ENCODE data around the gene TOM1L1. TPM values are rescaled to one million over a fixed set of nuclear protein-coding genes. Genes with fewer than 3 reads are reported as not detected.
"Not testable (repeated sequence)": the region's sequence is repeated elsewhere in the genome, so short reads cannot be mapped to it uniquely, and the experiment has no call there.

Gene TOM1L1
- total RNA-seq, 2 experiments from 2014 or later = not detected

DNA sequence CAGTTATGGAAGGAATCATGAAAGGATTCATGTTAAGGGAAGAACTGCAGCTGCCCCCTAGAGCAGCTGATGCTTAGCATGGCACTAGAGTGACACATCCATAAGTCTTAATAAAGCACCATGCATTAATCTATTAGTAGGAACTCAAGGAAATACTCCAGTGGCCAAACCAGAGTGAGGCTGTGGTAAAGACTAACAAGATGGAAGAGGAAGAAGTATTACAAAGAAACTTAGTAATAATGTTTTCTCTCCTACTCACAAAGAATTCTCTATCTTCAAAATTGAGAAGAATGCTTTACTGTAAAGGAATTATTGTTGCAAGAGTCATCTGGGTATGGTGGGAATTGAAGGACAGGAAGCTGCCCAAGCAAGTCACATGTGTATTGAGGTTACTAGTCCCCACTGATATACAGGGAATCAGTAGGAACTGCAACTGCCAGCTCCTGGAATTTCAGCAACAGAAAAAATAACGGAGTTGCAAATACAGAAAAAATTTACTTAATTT lies 29.9 kb upstream of the TOM1L1 start:
- intact Hi-C loops (cut with micrococcal nuclease; ENCODE audit: unreplicated experiment) = no loop called here
- no peak for DNase-seq (ENCODE audit: low spot score)
- Histone ChIP-seq H3K4me3 (ENCODE audit: low read depth, low read length, poor library complexity, severe bottlenecking) (no peak overlapping the region), H4K20me1 (ENCODE audit: insufficient read depth, low read length) (no peaks in the 10 kb centered on the region), H3K79me2 (ENCODE audit: insufficient read depth, low read depth, low read length) (no peaks in the 10 kb centered on the region), H3K36me3 (ENCODE audit: insufficient read depth, low read length) (no peaks in the 10 kb centered on the region), H3K9me2 (ENCODE audit: insufficient read depth, low read length) (no peaks in the 10 kb centered on the region), H3K4me1 (ENCODE audit: insufficient read depth, low read length, poor library complexity, severe bottlenecking) (no peaks in the 10 kb centered on the region), H3K27ac (ENCODE audit: low read depth, low read length, poor library complexity, severe bottlenecking) (no peak overlapping the region), H3K9me3 (ENCODE audit: low read length) (no peaks in the 10 kb centered on the region), H2AFZ (ENCODE audit: low read length) (no peak overlapping the region), H3K4me2 (ENCODE audit: low read length) (no peak overlapping the region)
- BruUV-seq (replicated peaks) = no TSS peak
- POLR2A ChIA-PET = no interaction called here
- no peak for TF ChIP-seq EZH2phosphoT487 (IDR thresholded peaks at IDR 0.05; ENCODE audit: borderline replicate concordance, low read depth, low read length)
- TF ChIP-seq, protein P1, sequence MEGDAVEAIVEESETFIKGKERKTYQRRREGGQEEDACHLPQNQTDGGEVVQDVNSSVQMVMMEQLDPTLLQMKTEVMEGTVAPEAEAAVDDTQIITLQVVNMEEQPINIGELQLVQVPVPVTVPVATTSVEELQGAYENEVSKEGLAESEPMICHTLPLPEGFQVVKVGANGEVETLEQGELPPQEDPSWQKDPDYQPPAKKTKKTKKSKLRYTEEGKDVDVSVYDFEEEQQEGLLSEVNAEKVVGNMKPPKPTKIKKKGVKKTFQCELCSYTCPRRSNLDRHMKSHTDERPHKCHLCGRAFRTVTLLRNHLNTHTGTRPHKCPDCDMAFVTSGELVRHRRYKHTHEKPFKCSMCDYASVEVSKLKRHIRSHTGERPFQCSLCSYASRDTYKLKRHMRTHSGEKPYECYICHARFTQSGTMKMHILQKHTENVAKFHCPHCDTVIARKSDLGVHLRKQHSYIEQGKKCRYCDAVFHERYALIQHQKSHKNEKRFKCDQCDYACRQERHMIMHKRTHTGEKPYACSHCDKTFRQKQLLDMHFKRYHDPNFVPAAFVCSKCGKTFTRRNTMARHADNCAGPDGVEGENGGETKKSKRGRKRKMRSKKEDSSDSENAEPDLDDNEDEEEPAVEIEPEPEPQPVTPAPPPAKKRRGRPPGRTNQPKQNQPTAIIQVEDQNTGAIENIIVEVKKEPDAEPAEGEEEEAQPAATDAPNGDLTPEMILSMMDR (conservative IDR thresholded peaks at IDR 0.05; ENCODE audit: low read length) = no peak
- CTCF ChIA-PET (ENCODE audit: unreplicated experiment) = no interaction called here

DNA sequence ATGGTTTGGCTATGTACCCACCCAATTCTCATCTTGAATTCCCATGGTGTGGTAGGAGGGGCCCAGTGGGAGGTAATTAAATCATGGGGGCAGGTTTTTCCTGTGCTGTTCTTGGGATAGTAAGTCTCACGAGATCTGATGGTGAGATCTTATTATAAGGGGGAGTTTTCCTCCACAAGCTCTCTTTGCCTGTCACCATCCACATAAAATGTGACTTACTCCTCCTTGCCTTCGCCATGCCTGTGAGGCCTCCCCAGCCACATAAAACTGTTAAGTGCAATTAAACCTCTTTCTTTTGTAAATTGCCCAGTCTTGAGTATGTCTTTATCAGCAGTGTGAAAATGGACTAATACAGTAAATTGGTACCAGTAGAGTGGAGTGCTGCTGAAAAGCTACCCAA lies 24.7 kb upstream of the TOM1L1 start:
- H3K27ac ChIP-seq (ENCODE audit: low read depth, low read length, poor library complexity, severe bottlenecking); BruUV-seq (replicated peaks); H3K9me3 ChIP-seq (ENCODE audit: low read length); DNase-seq (ENCODE audit: low spot score); H3K4me2 ChIP-seq (ENCODE audit: low read length); H2AFZ ChIP-seq (ENCODE audit: low read length); CTCF ChIA-PET (ENCODE audit: unreplicated experiment); H3K36me3 ChIP-seq (ENCODE audit: insufficient read depth, low read length); POLR2A ChIA-PET; intact Hi-C loops (cut with micrococcal nuclease; ENCODE audit: unreplicated experiment); H3K9me2 ChIP-seq (ENCODE audit: insufficient read depth, low read length); H3K4me1 ChIP-seq (ENCODE audit: insufficient read depth, low read length, poor library complexity, severe bottlenecking); H3K4me3 ChIP-seq (ENCODE audit: low read depth, low read length, poor library complexity, severe bottlenecking); H4K20me1 ChIP-seq (ENCODE audit: insufficient read depth, low read length); H3K79me2 ChIP-seq (ENCODE audit: insufficient read depth, low read depth, low read length): not testable (repeated sequence)

DNA sequence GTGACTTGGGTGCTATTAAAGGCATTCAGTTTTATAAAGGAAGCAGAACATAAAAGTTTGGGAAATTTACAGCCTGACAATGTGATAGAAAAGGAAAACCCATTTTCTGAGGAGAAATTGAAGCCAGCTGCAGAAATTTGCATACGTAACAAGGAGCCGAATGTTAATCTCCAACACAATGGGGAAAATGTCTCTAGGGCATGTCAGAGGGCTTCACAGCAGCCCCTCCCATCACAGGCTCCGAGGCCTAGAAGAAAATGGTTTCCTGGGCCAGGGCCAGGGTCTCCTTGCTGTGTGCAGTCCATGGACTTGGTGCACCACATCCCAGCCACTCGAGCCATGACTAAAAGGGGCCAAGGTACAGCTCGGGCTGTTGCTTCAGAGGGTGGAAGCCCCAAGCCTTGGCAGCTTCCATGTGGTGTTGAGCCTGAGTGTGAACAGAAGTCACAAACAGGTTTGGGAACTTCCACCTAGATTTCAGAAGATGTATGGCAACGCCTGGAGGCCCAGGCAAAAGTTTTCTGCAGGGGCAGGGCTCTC lies 23.9 kb upstream of the TOM1L1 start:
- intact Hi-C loops (cut with micrococcal nuclease; ENCODE audit: unreplicated experiment) = no loop called here
- no peaks in the 10 kb centered on the region for H3K9me3 ChIP-seq (ENCODE audit: low read length)
- TF ChIP-seq, protein P1 (conservative IDR thresholded peaks at IDR 0.05; ENCODE audit: low read length) = no peak
- no peak for TF ChIP-seq EZH2phosphoT487 (IDR thresholded peaks at IDR 0.05; ENCODE audit: borderline replicate concordance, low read depth, low read length)
- H3K27ac ChIP-seq (ENCODE audit: low read depth, low read length, poor library complexity, severe bottlenecking) = no peak overlapping the region
- BruUV-seq (replicated peaks) = no TSS peak
- no peaks in the 10 kb centered on the region for H3K9me2 ChIP-seq (ENCODE audit: insufficient read depth, low read length)
- ChIA-PET POLR2A (no interaction called here), CTCF (ENCODE audit: unreplicated experiment) (no interaction called here)
- no peak for DNase-seq (ENCODE audit: low spot score)
- no peaks in the 10 kb centered on the region for H3K36me3 ChIP-seq (ENCODE audit: insufficient read depth, low read length)
- no peaks in the 10 kb centered on the region for H3K79me2 ChIP-seq (ENCODE audit: insufficient read depth, low read depth, low read length)
- H2AFZ ChIP-seq (ENCODE audit: low read length) = no peak overlapping the region
- no peak overlapping the region for H3K4me2 ChIP-seq (ENCODE audit: low read length)
- no peak overlapping the region for H3K4me3 ChIP-seq (ENCODE audit: low read depth, low read length, poor library complexity, severe bottlenecking)
- H4K20me1 ChIP-seq (ENCODE audit: insufficient read depth, low read length) = no peaks in the 10 kb centered on the region
- H3K4me1 ChIP-seq (ENCODE audit: insufficient read depth, low read length, poor library complexity, severe bottlenecking) = no peaks in the 10 kb centered on the region
